Psoas muscle (tissue), 8 donors: ENCODE results near the gene S100P. TPM values are rescaled to one million over a fixed set of nuclear protein-coding genes. Genes with fewer than 3 reads are reported as not detected.

Source experiments
- ATAC-seq, 4 donors: fragments of 200-7000 bp; cut with Tn5 transposase; one replicate each; pipeline ENCODE4 v1.9.1; 2020; ENCODE audit warnings: moderate library complexity in 3 of 4, mild to moderate bottlenecking in 2 of 4
- DNase-seq, 2 donors: peaks; one replicate each; pipeline ENCODE4 v3.0.0-alpha.2; 2020
- H3K27ac ChIP-seq: fragments of 200-600 bp; one replicate; pipeline ENCODE4 v1.8.0; 2022
- H3K27me3 ChIP-seq, 3 donors: fragments of 200-600 bp in 1 of 3; one replicate each; pipeline versions ENCODE4 v1.6.1 to v1.8.0; 2013 to 2022; ENCODE audit warnings: low read length in 2 of 3, mild to moderate bottlenecking in 2 of 3, moderate library complexity in 1 of 3; ENCODE audit not compliant: insufficient read depth in 3 of 3
- H3K36me3 ChIP-seq, 2 donors: fragments of 200-600 bp in 1 of 2; one replicate each; pipeline versions ENCODE4 v1.6.1 to v1.8.0; 2013 to 2022; ENCODE audit warnings: low read depth in 1 of 2, mild to moderate bottlenecking in 1 of 2, moderate library complexity in 1 of 2; ENCODE audit not compliant: insufficient read depth in 1 of 2
- H3K4me1 ChIP-seq: fragments of 200-600 bp; one replicate; pipeline ENCODE4 v1.8.0; 2022
- H3K4me3 ChIP-seq: fragments of 200-600 bp; one replicate; pipeline ENCODE4 v1.8.0; 2022; ENCODE audit warnings: mild to moderate bottlenecking
- H3K9me3 ChIP-seq: fragments of 200-600 bp; one replicate; pipeline ENCODE4 v1.8.0; 2022
- WGBS, 3 donors: extraction: QIAGEN DNeasy Blood & Tissue Kit; methylation state at CpG; one replicate each; pipeline versions ENCODE4 v1.1.6 to v1.1.7; 2013; 5-methylcytosine and 5-hydroxymethylcytosine counted together
- intact Hi-C, 2 donors: fragments of 100-400 bp; cut with DNase I; formaldehyde crosslinking; loops; one replicate each; pipeline versions ENCODE4 v1.11.0 to v1.14.2; 2022
- polyA plus RNA-seq, 3 donors: library from polyadenylated mRNA; stranded (reverse); fragments of 200-250 nt; gene quantifications; one replicate each; pipeline ENCODE4 v1.2.3, GENCODE V29; 2013
- total RNA-seq, 4 donors: library from RNA; stranded (reverse); fragmentation: NEBNext Ultra II Directional in 2 of 4; extraction: Animal tissue kit (Norgen Biotek cat#: 25700) in 2 of 4; gene quantifications; one replicate each; pipeline versions ENCODE4 v1.2.1 to v1.2.4, GENCODE V29; 2021 to 2023
- TF ChIP-seq, protein P1 (sequence below): fragments of 200-600 bp; IDR thresholded peaks from one replicate; pipeline ENCODE4 v1.8.0; 2022; ENCODE audit warnings: antibody characterized with exemption
- donor health status: healthy with polysubstance abuse.
- donor health status: DM: no; HTN: no; CAD: no; lungs with moderate emphysema.
- donor health status: Bipolar disorder and iron deficiency.
- donor health status: healthy.
- donor health status: DM: yes; HTN: yes; CAD: no.
- donor health status: DM: no; HTN: no; CAD: no.
- donor health status: DM: no; HTN: no; CAD: no.
- donor health status: DM: yes; HTN: yes; CAD: no.

Gene S100P
- total and polyA plus RNA-seq, 7 donors, result 0.34 to 1.5 (median 0.36) TPM; not detected in 1

DNA sequence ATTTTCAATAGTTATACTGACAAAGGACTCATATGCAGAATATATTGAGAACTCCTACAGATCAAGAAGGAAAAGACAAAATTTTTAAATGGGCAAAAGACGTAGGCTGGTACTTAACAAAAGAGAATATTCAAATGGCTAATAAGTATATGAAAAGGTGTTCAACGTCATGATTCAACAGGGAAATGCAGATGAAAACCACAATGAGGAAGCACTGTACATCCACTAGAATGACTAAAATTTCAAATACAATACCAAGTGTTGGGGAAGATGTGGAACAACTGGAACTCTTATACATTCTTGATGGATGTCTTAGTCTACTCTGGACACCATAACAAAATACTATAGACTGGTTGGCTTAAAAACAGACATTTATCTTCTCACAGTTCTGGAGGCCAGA is 17.3 kb downstream of the S100P start:
- Histone ChIP-seq H3K4me3 (no peak overlapping the region), H3K9me3 (no peaks in the 10 kb centered on the region), H3K36me3 (peaks cover 0 to 11% of the 10 kb centered on the region in 2 donors), H3K27me3 (no peaks in the 10 kb centered on the region), H3K27ac (no peak overlapping the region), H3K4me1 (peaks cover 37% of the 10 kb centered on the region)
- DNase-seq (no peak), ATAC-seq (no peak)
- intact Hi-C loops, result loop anchor here in 1 of 2 donors (10.0 kb wide), 1 partner anchor 274 kb away; no protein-coding TSS in a partner anchor
- TF ChIP-seq, protein P1, sequence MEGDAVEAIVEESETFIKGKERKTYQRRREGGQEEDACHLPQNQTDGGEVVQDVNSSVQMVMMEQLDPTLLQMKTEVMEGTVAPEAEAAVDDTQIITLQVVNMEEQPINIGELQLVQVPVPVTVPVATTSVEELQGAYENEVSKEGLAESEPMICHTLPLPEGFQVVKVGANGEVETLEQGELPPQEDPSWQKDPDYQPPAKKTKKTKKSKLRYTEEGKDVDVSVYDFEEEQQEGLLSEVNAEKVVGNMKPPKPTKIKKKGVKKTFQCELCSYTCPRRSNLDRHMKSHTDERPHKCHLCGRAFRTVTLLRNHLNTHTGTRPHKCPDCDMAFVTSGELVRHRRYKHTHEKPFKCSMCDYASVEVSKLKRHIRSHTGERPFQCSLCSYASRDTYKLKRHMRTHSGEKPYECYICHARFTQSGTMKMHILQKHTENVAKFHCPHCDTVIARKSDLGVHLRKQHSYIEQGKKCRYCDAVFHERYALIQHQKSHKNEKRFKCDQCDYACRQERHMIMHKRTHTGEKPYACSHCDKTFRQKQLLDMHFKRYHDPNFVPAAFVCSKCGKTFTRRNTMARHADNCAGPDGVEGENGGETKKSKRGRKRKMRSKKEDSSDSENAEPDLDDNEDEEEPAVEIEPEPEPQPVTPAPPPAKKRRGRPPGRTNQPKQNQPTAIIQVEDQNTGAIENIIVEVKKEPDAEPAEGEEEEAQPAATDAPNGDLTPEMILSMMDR, result no peak
- WGBS, 3 donors, result 74 to 78% (median 75%) methylated on average over 2 of the region's 2 CpGs

- WGBS, 3 donors, result 80 to 100% (median 96%) methylated on average over 1 of the region's 1 CpG
- intact Hi-C loops, result loop anchor here (5.0 to 10.0 kb wide), 3 partner anchors 67 to 357 kb away; partner anchors contain the start of gene KIAA0232 (in 1 of the 2)
- ATAC-seq, result no peak
- Histone ChIP-seq H3K27me3 (no peaks in the 10 kb centered on the region), H3K9me3 (no peaks in the 10 kb centered on the region), H3K27ac (peak overlapping the region; percentile 99), H3K36me3 (no peaks in the 10 kb centered on the region), H3K4me3 (no peak overlapping the region), H3K4me1 (peaks cover 28% of the 10 kb centered on the region)
- TF ChIP-seq, protein P1, result no peak
- DNase-seq, result no peak
Measured at GRCh38 chr4:6714954-6715353, 21.3 kb downstream of the S100P start.

- H3K4me1 ChIP-seq, result peaks cover 30% of the 10 kb centered on the region
- TF ChIP-seq, protein P1, result no peak
- no peaks in the 10 kb centered on the region for H3K36me3 ChIP-seq
- 6 to 10% (median 6%) methylated on average over 9 of the region's 9 CpGs for WGBS, 3 donors
- DNase-seq, result no peak
- H3K9me3 ChIP-seq, result no peaks in the 10 kb centered on the region
- intact Hi-C loops, result loop anchor here (1.0 to 10.0 kb wide), 4 partner anchors 67 to 357 kb away; partner anchors contain the start of gene KIAA0232 (in 1 of the 2)
- H3K27me3 ChIP-seq, result no peaks in the 10 kb centered on the region
- peak overlapping the region; percentile 95 for H3K4me3 ChIP-seq
- H3K27ac ChIP-seq, result peak overlapping the region; percentile 99
- ATAC-seq, result peak in 1 of 4 donors; percentile 37
Measured at GRCh38 chr4:6715704-6716017, 22.0 kb downstream of the S100P start.

DNA sequence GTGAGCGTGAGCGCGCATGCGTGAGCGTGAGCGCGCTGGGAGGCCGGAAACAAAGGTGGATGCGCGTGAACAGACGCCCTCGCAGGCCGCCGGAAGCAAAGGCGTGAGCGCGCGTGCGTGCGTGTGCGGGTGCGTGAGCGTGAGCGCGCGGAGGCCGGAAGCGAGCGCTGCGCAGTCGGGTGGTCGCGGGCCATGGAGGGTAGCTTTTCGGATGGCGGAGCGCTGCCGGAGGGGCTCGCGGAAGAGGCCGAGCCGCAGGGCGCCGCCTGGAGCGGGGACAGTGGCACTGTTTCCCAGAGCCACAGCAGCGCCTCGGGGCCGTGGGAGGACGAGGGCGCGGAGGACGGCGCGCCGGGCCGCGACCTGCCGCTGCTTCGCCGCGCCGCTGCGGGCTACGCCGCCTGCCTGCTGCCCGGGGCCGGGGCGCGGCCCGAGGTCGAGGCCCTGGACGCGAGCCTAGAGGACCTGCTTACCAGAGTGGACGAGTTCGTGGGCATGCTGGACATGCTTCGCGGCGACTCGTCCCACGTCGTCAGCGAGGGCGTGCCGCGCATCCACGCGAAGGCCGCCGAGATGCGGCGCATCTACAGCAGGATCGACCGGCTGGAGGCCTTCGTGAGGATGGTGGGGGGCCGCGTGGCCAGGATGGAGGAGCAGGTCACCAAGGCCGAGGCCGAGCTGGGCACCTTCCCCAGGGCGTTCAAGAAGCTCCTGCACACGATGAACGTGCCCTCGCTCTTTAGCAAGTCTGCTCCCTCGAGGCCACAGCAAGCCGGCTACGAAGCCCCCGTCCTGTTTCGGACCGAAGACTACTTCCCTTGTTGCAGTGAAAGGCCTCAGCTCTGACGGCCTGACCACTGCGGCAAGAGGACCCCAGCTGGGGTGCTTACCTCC is 22.6 kb downstream of the S100P start, which contains the start of gene BLOC1S4:
Gene BLOC1S4 (plus strand): TSS at position 157 of the 894 bp plus-strand sequence. CDS start 36 bp downstream, at position 193.
- TF ChIP-seq, protein P1, result no peak
- H3K9me3 ChIP-seq, result no peaks in the 10 kb centered on the region
- DNase-seq (peak; percentile 91 to 94), ATAC-seq (peak; percentile 92 to 96 (median 94))
- intact Hi-C loops, result loop anchor here (1.0 to 10.0 kb wide), 4 partner anchors 66 to 356 kb away; partner anchors contain the start of gene KIAA0232 (in 1 of the 2)
- 0% methylated on average over 92 to 109 of the region's 109 CpGs for WGBS, 3 donors
- H3K27me3 ChIP-seq, result no peaks in the 10 kb centered on the region
- peak within 1 kb of the TSS; percentile 99 for H3K27ac ChIP-seq
- H3K36me3 ChIP-seq, result no peaks in the 10 kb centered on the region
- peaks cover 31% of the 10 kb centered on the region for H3K4me1 ChIP-seq
- H3K4me3 ChIP-seq, result peak within 1 kb of the TSS; percentile 95
